Activated naive CD8-positive, alpha-beta T cell treated with anti-CD3 and anti-CD28 coated beads, Interleukin-2, amount 50 U/mL, for 16 hours (primary cell): ENCODE data around the gene AHCTF1.
"Not testable (repeated sequence)": the region's sequence is repeated elsewhere in the genome, so short reads cannot be mapped to it uniquely, and the experiment has no call there.

ENCODE experiments used
- DNase-seq: peaks from one replicate; pipeline ENCODE4 v3.0.0-alpha.2; 2020; ENCODE audit warnings: low read depth, low spot score

Gene AHCTF1

DNA sequence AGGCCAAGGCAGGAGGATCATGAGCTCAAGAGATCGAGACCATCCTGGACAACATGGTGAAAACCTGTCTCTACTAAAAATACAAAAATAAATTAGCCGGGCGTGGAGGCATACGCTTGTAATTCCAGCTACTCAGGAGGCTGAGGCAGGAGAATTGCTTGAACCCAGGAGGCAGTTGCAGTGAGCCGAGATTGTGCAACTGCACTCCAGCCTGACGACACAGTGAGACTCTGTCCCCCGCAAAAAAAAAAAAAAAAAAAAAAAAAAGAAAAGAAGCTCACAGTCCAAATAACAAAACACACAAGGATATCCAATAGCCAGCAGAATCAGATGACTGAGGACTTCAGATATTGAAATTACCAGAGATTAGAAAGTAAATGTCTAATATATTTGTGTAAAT lies 11.8 kb downstream of the AHCTF1 start:
- no peak for DNase-seq

DNA sequence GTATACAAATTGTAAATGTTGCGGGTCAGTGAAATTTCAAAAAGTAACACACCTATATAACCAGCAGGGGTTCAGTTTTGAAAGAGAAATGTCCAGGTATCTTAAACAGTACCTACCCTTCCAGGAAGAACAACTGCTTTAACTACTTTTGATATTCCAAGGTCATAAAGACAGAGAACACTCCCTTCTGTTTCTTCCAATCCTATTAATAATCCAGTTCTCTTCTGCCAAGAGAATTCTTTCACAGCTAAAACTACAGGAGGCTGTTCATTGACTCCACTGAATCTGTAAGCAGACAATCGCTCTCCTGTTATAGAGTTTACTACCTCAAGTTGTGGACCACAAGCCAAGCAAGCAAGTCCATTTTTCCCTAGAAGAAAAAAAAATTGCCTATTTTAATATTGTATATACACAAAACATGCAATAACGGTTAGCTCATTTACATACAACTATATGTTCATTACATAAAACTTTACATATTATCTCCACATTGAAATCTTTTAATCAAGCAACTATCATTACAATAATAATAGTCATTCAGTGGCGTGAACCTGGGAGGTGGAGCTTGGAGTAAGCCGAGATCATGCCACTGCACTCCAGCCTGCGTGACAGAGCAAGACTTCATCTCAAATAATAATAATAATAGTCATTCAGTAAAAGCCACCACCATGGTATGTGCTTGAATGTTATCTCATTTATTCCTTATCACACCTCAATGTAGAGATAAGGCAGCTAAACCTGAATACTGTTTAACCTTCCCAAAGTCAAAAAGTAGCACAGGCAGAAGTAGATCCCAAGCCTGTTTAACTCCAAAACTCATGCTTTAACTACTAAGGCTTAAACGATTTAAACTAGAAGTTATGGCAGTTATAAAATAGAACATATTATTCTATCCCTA lies 15.5 kb downstream of the AHCTF1 start:
- not testable (repeated sequence) for DNase-seq

DNA sequence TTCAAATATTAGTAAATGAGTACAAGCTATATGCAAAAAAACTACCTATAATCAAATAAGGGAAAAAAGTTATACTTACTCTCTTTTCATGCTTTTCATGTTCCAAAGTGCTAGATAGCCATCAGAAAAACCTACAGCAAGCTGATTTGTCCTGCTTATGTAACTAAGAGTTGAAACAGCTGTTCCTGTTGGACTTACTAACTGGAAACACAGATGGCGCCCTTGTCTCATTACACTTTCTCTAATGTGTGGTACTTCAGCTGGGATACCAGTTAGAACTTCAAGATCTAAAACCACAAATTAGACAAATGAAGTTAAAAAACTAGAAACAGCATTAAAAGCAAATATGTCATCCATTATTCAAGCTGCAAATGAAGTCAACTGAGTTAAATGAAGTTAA lies 24.3 kb downstream of the AHCTF1 start:
- no peak for DNase-seq

DNA sequence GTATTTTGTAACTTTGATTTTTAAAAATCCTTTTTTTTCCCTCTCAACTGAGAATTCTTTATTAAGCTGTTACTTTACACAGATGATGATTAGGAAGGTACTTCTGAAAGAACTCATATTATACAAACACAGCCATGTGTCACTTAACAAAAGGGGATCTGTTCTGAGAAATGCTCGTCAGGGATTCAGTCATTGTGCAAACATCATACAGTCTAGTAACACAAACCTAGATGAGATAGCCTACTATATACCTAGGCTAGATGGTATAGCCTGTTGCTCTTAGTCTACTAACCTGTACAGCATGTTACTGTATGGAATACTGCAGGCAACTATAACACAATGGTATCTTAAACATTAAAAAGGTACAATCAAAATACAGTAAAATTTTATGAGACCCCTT lies 24.9 kb downstream of the AHCTF1 start:
- no peak for DNase-seq

DNA sequence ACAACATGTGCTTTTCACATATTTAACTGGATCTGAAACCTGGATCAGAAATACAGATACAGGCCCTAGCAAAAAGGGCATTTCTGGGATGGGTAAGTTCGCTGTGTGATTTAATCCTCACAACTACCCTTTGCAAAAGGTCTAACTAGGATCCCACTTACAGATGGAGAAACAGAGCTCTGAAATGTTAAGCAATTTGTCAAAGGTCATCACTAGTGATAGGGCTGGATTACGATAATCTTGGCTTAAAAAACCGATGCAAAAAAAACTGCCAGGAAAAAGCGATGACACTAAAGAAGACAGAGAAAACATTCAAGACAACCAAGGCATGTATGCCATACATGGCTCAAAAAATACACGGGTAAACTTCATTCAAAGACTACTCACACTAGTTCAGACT lies 29.9 kb downstream of the AHCTF1 start:
- no peak for DNase-seq

DNA sequence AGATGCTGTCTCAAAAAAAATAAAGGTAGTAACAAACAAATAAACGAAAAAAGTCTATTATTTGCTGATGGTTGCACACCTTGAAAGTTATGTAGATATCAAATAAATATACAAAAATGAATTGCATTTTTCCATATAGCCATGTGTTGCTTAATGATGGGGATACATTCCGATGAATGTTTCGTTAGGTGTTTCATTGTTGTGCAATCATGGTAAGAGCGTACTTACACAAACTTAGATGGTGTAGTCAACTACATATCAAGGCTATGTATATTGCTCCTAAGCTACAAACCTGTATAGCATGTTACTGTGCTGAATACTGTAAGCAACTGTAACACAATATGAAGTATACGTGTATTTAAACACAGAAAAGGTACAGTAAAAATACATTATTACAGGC lies 34.4 kb downstream of the AHCTF1 start:
- no peak for DNase-seq

DNA sequence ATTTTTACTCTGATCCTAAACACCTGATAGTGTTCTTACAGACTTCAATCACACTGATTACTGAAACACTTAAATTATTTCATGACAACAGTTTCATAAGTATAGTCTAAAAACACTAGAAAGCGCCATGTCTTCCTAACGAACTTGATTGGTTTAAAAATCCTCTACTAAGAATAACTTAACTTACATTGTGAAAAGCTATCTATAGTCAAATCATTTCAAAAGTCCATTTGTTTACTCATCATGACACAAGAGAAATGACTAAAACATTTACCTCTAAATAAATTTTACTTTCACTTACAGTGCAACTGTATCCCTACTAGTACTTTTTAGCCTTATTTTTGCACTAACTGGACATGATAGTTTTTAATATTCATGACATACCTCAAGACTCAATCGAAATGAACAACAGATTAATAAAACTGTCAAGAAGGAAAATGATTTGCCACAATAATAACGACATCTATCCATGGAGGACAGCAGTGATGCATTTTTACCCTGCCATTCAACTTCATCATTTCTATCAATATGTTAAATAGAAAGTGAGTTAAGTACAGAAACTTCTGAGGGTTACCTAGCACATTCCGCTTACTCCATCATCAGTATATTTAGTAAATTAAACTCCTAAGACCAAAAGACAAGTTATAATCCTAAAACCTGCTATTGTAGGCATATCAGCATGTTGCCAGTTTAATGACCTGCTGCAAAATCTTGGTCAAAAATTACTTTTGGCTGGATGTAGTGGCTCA lies 38.4 kb downstream of the AHCTF1 start:
- DNase-seq = no peak

DNA sequence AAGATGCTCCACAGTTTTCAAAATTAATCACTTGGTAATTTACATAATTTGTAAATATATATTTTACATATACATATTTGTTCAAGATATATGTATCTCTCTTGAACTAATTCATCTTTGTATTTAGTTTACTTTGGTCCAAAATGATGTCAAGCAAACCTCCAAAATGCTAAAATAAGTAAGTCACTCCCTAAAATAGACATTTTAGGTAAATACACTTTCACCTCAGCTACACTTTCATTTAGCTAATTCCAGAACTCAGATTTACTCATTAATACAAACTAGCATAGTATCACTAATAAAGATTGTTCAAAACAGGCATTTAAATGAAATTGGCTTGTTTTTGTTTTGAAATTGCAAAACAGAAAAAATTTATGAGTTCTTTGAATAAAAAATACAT lies 40.6 kb downstream of the AHCTF1 start:
- DNase-seq = no peak

DNA sequence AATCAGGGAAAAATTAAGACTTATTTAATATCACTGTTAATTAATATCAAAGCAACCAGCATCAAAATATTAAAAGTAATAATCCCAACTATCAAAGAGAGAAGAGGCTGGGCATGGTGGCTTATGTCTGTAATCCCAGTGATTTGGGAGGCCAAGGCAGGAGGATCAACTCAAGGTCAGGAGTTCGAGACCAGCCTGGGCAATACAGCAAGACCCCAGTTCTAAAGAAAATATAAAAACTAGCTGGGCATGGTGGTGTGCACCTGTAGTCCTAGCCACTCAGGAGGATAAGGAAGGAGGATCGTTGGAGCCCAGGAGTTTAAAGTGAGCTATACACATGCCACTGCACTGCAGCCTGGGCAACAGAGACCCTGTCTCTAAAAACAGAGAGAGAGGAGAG lies 43.2 kb downstream of the AHCTF1 start:
- no peak for DNase-seq

DNA sequence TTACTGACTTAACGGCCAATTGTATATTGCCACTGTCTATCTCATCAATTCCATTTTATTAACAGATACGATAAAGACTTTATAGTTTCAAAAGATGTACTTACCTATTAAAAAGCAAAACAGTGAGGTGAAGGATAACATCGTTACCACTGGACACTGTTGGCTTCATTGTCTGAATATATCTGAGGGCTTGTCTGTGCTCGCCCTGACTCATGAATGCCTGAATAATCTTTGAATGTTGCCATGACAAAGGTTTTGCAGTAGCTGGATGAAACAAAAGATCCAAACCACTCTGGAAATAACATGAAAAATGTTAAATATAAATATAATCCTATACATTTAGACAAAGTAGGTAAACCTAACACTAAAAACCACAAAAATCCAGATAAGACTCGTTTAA lies 46.4 kb downstream of the AHCTF1 start:
- DNase-seq = not testable (repeated sequence)

DNA sequence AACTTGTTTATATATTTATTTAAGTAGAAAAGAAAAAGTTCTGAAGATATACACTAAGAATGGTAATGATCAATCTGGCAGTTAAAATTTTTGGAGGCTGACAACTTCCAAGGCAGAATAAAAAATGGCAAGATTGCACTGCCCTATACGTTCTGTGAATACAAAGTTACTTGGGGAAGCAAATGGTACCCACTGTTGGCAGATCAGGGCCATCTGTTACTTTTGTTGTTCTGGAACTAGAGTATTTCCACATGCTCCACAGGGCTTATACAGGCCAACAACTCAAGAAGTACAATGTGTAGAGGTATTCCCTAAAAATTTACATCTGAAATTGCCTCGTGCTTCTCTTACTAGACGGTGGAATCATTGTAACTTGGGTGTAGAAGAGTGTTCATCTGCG lies 53.2 kb downstream of the AHCTF1 start:
- no peak for DNase-seq

DNA sequence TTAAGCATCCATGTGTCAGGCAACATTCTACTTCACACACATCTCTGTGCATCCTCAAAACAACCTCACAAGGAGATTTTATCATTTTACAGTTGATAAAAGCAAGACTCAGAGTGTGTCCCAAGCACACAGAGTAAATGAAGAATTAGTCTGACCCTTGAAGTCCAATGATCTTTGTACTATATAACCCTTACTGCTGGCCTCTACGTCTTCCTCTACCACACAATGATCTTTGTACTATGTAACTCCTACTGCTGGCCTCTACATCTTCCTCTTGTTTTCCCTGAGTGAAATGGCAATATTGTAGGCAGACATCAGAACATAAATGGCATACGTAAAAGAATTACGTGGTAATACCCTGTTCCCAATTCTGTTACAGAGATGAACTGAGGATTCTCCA lies 55.3 kb downstream of the AHCTF1 start:
- DNase-seq = no peak

DNA sequence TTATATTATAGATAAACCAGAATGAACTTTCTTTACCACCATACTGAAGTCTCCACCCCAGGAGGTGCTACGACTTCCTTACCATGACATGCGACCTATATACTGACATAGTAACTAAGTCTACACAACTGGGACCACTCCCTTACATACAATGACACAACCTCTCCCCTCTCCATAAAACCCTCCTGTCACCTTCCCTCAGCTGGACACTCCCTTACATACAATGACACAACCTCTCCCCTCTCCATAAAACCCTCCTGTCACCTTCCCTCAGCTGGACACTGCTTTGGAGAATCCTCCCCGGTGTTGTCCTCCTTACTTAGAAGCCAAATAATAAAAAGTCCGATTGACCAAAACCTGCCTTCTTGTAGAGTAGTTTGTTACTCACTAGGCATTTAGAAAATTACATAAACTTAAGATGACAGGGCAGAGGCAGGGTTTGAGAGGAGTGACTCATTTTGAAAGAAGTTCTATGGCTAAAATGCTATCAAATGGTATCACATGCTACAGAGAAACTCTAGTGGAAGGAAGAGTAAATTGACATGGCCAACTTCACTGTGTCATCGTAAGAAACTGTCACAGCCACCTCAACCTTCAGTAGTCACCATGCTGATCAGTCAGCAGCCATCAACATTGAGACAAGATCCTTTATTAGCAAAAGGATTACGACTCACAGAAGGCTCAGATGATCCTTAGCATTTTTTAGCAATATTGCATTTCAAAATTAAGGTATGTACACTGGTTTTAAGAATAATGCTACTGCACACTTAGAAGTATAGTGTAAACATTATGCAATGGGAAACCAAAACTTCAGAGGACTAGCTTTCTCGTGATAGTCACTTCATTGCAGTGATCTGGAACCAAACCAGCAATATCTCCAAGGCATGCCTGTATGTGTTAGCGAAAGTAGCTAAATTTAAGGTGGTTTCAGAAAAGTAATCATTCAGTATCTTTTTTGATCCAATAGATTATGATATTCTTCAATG lies 56.4 kb downstream of the AHCTF1 start:
- DNase-seq = no peak

DNA sequence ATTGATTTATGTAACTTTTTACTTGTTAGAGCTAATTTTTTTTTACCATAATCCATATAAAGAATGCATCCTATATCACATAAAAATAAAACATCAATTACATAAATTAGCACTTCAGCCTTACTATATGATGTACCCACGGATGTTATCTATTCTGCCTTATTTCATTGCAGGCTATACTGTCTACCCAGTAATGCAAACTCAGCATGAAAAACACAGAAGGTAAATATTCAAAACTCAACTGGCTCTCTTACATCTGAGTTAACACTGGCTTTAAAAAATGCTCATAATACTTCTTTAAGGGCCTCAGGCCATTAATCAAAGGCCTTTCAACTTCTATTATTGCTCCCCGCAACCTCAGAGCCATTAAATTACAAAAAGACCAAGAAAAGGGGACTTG lies 65.8 kb downstream of the AHCTF1 start:
- DNase-seq = no peak

DNA sequence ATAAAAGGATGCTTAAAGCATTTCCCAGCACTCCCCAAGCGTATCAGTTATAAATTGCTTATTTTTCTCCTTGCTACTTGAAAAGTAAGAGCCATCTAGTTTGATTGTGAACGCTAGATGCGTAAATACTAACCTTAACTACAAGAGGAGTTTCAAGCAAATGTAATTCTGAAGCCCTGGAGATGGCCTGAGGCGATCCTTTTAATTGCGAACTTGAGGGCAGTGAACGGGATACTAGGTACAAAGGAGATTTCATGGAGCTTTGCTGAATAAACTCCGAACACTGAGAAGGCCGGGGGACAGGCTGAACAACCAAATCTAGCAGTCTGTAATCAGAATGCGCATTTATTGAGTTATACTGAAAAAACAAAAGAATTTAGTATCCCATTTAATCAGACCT lies 68.0 kb downstream of the AHCTF1 start:
- DNase-seq = not testable (repeated sequence)

DNA sequence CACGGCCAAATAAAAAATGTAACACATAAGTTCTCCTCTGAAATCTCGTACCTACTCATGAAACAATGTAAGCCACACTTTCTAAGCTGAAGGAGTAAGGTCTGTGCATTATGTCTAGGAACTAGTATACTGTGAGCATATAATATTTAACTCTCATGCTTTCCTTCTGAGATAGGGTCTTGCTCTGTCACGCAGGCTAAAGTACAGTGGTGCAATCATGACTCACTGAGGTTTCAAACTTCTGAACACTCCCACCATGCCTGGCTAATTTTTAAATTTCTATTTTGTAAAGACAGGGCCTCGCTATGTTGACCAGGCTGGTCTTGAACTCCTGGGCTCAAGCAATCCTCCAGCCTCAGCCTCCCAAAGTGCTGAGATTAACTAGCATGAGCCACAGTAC lies 71.3 kb downstream of the AHCTF1 start:
- DNase-seq = no peak

DNA sequence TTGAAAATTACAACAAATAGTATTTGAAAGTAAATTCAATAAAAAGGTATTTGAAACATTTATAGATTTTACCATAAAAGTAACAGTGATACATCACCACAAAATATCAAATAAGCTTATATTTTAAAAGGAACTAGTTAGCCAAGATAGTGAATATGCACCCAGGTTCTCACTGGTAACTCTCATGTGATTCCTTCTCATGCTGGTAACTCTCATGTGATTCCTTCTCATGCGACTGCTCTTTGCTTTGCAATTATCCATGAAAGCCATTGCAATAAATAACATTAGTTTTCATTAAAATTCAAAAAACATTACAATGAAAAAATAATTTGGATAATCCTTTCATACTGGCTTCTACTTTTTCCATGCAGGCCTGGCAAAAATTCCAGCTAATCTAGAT lies 75.4 kb downstream of the AHCTF1 start:
- DNase-seq = no peak

DNA sequence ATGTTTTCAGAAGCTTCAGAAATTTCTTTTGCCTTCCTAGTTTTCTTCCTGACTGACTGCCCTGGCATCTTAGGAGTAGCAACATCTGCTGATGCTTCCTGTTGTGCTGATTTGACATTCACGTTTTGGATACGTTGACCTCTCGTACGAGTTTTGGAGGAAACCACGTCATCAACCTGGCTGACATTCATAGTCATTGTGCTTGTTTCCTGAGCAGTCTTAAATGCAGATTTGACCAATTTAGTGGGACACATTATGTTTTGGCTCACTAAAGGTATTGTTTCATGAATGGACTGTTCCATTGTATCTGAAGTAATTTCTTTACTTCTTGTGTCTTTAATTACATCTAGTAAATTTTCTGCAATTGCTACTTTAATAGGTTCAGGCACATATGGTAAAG lies 81.1 kb downstream of the AHCTF1 start:
- DNase-seq = not testable (repeated sequence)

DNA sequence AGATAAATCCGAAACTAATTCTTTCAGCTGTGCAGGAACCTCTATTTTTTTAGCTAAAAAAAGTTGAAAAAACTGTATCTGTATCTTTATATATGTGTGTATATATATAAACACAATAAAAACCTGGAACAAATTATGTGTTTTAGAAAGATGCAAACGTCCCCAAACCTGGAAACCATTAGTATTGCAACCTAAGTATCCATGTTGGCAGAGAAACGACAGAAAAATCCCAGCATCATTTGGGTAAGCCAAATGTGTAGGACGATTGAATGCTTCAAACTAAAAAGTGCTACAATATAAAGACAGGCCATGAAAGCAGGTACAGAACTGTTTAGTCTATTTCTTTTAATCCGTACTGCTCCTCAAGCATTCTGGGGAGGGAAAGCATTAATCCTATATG lies 87.9 kb downstream of the AHCTF1 start:
- DNase-seq = no peak

DNA sequence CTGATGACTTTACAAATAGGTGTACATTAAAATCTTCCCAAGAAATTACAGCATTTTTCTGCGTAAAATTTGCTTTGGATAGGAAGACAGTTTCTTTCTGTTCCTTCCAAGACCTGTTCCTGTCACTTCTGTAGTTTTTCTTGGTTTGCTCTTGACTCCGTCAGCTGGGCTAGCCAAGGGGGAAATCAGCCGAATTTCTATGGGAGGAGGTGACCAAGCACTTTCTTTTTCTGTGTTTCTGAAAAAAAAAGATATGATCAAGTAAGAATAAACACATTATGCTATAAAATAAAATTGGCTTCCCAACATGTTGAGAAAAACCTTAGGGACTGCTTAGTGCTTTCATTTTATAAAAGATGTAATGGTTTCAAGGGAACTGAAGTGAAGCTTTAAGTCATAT lies 91.0 kb downstream of the AHCTF1 start:
- not testable (repeated sequence) for DNase-seq

DNA sequence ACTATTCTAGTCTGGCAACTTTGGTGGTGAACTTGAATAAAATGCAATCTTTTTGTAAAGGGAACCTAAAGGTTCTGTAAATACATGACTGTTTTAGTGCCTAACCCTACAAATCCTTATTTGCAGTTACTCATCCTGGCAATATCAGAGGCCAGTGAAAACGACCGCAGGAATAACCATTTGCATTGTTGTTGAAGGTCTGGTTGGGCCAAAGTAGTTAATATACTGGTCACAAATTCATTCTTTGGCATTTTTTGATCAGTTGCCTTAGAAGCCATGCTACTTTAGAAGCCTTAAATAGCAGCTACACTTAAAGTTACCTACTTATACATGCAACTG lies 93.7 kb downstream of the AHCTF1 start:
- DNase-seq = no peak
